Left forelimb (tissue), 1 donor: ENCODE data around the gene PKN1.
"Not testable (repeated sequence)": the region's sequence is repeated elsewhere in the genome, so short reads cannot be mapped to it uniquely, and the experiment has no call there.

ENCODE experiments used
- DNase-seq: peaks from one replicate; pipeline ENCODE4 v3.0.0-alpha.2; 2018; ENCODE audit warnings: low spot score

The PKN1 gene

DNA sequence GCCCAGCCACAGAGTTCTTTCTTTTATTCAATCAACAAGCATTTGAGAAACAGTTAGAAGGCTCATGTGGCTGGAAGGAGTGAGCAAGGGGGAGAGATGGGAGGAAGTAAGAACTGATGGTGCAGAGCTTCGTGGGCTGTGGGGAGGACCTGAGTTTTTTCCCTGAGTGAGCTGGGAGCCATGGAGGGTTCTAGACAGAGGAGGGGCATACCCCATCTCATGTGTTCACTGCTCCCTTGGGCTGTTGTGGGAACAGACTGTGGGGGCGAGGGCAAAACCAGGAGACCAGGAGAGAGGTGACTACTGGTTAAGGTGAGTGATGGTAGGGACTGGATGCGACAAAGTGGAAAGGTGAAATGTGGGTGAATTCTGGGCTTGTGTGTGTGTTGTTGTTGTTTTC is 2.4 kb upstream of the PKN1 start:
- DNase-seq = no peak

DNA sequence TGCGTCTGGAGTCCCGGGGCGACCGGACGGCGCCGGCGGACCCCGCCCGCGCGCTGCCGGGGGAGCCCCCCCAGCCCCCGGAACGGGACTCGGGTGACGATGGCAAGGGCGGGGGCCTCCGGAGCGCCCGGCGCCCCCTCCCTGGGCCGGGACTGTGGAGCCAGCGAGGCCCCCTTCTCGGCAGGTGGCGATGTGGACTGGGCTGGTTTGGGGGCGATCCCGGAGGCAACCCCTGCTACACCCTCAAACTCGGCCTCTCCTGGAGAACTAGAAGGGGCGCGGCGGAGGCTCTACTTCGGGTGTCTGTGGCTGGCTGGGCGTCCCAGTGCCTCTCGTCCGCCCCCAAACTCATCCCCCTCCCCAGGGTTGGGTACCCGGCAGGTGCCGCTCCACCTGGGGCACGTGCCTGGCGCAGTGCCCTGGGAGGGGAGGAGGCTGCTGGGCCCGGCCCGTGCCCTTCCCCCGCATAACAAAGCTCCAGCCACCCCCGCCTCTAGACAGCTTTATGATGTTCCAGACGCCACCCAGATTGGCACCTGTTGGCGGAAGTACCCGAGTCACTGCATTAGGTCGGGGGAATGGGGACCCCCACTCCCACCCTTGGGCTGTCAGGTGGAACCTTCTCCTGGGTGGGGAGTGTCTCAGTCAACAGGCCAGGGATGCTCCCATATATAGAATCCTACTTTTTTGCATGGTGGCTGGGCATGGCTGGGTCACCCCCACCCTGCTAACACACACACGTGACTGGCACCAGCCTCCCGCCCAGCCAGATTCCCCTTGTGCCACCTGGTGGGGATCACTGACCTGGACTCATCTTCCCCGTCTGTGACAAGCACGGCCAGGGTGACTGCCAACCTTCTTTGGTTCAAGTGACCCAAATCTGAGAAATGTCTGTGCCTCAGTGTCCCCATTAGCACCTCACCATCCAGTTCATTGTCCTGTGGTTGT is 722 bp downstream of the PKN1 start:
- DNase-seq = peak; percentile 65

DNA sequence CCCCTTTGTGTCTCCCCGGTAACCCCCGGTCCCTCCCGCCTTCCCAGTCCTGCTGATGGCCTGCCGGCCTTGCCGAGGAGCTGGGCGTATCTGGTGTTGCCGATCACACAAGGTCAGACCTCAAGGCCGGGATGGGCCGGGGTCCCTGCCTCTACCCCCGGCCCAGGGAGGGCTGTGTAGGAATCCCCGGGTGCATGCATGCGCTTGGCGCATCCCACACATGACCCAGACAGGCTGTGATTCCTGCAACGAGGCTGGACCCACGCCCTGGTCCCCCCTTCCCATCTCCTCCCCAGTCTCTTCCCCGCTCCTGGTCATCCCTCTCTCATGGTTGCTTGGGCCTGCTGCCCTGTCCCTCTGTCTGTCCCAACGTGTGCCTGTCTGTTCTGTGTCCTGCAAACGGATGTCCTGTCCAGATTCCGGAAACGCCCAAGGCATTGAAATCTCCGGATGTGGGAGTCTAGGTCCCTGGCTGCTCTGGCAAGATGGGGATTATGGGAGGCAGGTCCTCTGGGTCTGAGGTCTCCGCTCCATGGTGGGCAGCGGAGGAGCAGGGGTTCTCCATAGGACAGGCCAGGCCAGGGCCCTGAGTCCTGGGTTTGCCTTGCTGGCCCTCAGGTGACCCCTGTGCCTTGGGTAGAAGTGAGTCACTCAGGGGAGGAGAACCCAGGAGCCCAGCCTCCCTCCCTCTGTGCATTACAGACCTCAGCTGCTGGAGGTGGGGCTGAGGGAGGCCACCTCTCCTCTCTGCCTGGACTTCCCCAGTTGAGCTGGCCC is 1.6 kb downstream of the PKN1 start:
- no peak for DNase-seq

DNA sequence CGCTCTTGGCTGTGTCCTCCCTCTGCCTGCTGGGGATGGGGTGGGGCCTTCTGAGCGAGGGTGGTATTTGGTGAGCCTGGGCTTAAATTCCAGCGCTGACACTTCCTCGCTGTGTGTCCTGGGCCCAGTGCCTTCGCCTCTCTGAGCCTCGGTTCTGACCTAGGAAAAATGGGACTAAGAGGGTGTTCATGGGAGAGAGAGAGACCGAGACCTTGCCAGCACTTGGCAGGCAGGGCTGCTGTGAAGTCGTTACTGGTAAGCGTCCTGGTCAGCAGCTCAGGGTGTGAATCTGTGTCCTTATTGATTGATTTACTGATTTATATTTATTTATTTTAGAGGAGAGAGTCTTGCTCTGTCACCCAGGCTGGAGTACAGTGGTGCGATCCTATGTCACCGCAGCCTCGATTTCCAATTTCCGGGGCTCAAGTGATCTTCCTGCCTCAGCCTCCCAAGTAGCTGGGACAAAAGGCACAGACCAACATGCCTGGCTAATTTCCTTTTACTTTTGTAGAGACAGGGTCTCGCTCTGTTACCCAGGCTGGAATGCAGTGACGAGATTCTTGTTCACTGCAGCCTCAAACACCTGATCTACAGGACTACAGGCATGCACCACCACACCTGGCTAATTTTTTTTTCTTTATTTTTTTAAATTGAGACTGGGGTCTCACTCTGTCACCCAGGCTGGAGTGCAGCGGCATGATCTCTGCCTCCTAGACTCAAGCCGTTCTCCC is 2.4 kb downstream of the PKN1 start:
- DNase-seq = no peak

DNA sequence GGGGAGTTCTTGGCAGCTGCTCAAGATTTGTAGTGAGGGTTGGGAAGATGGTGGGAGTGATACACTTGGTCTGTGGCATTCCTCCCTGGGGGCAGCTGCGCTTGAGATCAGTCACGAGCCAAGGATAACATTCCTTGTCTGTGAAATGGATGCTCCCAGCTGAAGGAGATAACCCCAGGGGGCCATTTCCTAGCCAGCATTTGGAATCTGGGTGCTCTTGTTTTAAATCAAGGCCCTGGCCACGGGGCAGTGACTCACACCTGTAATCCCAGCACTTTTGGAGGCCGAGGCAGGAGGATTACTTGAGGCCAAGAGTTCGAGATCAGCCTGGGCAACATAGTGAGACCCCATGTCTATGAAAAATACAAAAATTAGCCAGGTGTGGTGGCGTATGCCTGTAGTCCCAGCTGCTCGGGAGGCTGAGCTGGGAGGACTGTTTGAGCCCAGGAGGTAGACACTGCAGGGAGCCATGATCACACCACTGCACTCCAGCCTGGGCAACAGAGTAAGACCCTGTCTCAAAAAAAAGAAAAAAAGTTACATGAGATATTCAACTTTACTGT is 4.6 kb downstream of the PKN1 start:
- DNase-seq = no peak

DNA sequence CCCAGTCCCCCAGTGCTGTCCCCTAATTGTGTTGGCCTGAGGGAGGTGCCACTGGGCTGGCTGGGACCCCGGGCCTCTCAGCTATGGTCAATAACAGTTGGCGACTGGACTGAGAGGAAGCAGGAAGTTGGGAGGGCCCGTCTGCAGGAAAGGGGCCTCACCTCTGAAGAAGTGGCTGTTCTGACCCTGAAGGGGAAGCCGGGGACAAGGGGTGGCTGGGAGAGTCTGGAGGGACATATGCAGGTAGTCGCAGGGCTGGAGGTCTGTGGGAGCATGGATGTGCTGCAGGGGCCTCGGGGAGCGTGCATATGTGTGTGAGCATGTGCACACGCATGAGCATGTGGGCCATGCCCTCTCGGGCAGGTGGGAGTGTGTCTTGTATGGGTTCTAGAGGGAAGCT is 5.9 kb downstream of the PKN1 start:
- DNase-seq = no peak

DNA sequence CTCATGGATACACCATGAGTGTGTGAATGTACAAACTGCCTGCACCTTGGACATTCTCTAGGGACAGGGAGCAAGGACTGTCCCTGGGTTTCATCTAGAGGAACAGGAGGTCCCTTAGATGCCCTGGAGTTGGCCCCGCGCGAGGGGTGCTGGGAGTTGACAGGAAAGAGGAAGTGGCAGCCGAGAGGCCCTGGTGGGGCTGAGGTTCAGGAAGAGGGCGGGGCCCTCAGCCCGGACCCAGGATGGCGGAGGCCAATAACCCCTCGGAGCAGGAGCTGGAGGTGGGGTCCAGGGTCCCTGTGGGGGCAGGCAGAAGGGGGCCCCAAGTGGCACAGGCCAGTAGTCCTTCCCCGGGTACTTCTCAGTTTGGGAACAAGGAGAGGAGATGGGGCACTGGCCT is 6.9 kb downstream of the PKN1 start:
- DNase-seq = no peak

DNA sequence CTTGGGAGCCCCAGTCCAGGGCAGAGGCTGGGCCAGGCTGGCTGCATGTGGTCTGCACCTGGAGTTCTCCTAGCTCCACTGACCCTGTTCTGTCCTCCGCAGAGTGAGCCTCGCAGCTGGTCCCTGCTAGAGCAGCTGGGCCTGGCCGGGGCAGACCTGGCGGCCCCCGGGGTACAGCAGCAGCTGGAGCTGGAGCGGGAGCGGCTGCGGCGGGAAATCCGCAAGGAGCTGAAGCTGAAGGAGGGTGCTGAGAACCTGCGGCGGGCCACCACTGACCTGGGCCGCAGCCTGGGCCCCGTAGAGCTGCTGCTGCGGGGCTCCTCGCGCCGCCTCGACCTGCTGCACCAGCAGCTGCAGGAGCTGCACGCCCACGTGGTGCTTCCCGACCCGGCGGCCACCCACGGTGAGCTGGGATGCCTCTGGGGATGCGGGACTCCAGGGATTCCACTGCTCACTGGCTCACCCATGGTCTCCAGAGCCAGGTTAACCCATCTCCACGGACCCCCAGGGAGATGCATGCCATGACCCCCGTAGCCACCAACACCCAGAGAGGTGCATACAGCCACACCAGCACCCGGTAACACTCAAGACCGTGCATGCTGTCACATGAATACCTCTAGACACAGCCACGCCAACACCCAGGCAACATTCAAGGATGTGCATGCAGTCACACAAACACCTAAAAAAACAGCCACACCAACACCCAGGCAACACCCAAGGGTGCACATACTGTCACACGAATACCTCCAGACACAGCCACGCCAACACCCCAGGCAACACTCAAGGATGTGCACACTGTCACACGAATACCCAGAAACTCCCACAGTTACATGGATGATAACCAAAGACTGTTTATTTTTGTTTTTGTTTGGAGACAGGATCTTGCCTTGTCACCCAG is 8.2 kb downstream of the PKN1 start:
- DNase-seq = no peak

DNA sequence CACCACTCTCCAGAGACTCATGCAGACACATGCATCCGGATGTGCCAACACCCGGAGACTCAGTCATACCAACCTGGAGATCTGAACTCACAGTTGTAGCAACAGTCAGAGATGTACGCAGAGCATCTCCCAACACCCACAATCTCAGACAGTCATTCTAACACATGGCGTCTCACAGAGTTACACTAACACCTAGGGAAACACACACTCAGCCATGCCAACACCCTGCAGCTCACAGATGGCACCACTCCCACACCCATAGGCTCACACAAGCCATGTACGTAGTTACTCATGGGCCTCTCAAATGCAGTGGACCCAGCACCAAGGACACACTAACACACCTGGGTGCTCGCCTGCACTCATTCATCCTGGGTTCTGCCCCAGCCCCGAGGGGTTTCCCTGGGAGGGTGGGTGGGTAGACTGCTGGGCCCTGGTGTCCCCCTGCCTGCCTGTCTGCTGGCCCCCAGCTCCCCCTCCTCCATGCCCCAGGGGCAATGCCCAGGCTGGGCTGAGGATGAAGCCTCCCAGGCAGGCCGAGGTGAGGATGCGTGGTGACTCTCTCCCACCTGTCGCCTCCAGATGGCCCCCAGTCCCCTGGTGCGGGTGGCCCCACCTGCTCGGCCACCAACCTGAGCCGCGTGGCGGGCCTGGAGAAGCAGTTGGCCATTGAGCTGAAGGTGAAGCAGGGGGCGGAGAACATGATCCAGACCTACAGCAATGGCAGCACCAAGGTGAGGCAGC is 10.0 kb downstream of the PKN1 start:
- no peak for DNase-seq

DNA sequence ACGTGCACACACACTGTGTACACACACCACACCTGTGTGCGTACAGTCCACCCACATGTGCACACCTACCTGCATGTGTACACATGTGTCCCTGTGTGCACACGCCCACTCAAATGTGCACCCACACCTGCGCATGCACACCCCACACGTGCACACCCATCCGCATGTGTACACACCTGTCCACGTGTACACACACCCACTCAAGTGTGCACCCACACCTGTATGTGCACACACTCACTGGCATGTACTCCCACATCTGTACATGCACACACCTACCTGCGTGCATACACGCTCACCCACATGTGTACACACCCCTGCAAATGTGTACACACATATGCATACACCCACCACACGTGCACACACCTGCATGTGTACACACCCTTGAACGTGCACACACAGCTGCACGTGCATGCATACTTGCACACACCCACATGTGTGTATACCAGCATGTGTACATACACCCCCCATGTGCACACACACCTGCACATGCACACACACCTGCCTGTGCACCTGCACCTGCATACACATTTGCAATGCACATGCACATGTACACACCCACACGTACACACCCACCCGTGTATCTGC is 10.6 kb downstream of the PKN1 start:
- no peak for DNase-seq

DNA sequence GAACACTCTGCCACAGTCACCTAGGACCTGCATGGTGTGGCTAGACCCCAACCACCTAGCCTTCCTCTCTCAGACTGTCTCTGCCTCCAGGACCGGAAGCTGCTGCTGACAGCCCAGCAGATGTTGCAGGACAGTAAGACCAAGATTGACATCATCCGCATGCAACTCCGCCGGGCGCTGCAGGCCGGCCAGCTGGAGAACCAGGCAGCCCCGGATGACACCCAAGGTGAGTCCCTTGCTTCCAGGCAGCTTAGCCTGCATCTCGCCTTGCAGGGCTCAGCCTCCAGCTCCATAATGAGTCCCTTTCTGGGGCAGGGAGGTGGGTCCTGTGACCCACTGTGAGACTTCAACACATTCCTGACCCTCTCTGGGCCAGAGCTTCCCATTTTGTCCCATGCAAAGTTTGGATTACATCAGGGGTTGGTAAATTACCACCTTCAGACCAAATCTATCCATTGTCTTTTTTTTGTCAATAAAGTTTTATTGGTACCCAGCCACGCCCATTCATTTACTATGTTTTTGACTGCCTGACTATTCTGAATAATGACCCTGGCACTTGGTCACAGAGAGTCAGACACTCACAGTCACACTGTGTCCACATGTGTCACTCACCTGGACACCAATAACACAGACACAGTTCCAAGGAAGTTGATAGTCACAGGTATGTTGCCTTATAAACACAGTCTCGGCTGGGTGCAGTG is 13.4 kb downstream of the PKN1 start:
- DNase-seq = no peak

DNA sequence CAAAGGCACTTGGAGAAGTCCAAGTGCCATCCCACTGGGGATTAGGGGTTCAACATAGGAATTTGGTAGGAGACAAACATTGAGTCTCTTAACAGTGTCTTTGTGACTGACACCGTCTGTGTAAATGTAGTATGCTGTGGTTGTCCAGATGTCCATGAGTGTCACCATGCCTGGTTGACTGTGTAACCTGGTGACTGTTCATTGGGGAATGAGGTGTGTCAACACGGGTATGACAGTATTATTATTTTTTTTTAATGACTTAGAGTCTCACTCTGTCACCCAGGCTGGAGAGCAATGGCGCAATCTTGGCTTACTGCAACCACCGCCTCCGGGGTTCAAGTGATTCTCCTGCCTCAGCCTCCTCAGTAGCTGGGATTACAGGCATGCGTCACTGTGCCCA is 16.2 kb downstream of the PKN1 start:
- no peak for DNase-seq

DNA sequence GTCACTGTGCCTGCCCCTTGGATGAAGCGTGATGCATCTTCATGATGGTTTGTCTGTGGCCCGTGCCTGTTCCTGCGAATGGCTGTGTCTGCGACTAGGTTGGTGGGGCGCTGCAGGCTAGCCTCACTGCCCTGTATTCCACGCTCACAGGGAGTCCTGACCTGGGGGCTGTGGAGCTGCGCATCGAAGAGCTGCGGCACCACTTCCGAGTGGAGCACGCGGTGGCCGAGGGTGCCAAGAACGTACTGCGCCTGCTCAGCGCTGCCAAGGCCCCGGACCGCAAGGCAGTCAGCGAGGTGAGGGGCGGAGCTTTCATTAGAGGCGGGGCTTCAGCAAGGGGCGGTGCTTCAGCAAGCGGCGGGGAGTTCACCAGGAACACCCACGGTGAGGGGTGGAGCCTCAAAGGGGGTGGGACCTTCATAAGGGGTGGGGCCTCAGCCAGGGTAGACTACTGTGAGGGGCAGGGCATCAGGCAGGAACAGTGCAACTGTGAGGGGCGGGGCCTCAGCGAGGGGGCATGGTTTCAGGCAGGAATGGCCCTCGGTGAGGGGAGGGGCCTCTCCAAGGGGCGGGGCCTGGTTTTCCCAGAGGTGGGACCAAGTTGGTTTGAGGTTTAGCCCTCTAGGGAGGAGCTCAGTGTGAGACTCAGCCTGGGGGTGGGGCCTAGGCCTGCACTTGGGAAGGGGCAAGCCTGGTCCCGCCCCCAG is 17.2 kb downstream of the PKN1 start:
- DNase-seq = no peak

DNA sequence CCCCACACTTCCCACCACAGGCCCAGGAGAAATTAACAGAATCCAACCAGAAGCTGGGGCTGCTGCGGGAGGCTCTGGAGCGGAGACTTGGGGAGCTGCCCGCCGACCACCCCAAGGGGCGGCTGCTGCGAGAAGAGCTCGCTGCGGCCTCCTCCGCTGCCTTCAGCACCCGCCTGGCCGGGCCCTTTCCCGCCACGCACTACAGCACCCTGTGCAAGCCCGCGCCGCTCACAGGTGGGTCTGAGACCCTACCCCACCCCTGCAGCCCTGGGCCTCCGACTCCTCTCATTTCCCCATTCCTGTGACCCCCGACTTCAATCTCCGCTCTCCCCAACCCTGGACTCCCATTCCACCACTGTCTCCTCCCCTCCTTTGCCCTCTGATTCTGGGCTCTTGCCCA is 17.8 kb downstream of the PKN1 start:
- DNase-seq = no peak

DNA sequence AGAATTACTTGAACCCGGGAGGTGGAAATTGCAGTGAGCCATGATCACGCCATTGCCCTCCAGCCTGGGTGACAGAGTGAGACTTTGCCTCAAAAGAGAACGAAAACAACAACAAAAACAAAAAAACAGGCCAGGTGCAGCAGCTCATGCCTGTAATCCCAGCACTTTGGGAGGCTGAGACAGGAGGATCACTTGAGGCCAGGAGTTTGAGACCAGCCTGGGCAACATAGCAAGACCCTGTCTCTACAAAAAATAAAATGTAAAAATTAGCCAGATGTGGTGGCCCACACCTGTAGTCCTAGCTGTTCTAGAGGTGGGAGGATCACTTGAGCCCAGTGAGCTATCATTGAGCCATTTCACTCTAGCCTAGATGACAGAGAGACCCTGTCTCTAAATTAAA is 19.2 kb downstream of the PKN1 start:
- DNase-seq = not testable (repeated sequence)

DNA sequence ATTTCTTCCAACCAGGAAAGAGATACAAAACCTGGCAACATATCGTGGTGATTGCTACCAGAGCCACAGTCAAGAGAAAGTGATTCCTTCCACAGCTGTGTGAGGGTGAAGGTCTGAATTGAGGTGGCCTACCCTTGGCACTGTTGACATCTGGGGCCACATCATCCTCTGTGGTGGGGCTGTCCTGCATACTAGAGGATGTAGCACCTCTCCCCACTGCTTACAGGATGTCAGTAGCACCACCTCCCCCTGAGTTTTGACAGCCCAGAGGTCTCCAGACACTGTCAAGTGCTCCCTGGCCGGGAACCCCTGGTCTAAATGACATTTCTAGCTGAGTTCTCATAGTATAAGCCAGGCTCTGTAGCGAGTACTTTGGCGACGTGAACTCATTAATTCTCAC is 26.6 kb downstream of the PKN1 start:
- no peak for DNase-seq

DNA sequence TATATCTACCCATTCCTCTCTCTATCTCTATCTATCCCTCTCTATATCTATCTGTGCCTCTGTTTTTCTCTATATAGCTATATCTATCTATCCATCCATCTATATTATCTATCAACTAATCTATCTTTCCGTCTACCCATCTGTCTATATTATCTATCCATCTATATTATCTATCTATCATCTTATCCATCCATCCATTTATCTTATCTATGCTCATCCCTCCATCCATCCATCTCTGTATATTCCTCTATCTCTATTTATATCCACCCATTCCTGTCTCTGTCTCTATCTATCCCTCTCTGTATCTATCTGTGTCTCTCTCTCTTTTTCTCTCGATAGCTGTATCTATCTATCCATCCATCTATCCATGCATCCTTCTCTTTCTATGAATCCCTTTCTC is 27.8 kb downstream of the PKN1 start:
- no peak for DNase-seq

DNA sequence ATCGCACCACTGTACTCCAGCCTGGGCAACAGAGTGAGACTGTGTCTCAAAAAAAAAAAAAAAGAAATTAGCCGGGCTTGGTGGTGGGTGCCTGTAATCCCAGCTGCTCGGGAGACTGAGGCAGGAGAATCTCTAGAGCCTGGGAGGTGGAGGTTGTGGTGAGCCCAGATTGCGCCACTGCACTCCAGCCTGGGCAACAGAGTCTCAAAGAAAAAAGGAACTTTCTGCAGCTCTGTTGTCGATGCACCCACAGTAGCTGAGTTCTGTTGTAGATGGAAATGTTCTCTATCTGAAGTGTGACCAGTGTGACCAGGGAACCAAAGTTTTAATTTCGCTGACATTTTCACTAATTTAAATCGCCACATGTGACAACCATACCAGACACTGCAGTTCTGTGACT is 29.3 kb downstream of the PKN1 start:
- not testable (repeated sequence) for DNase-seq

DNA sequence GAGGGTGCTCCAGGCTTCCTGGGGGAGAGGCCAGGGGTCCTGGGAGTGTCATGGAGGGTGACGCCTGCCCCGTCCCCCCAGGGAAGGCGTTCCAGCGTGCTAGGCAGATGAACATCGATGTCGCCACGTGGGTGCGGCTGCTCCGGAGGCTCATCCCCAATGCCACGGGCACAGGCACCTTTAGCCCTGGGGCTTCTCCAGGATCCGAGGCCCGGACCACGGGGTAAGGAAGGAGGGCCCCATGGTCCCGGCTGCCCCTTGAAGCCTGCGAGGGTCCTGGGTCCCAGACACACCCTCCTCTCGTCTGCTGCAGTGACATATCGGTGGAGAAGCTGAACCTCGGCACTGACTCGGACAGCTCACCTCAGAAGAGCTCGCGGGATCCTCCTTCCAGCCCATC is 30.6 kb downstream of the PKN1 start:
- no peak for DNase-seq
